Lower lobe of right lung (tissue), 2 donors: ENCODE data around the gene INTS11. TPM values are rescaled to one million over a fixed set of nuclear protein-coding genes. Genes with fewer than 3 reads are reported as not detected.

ENCODE experiments used
- ATAC-seq, 2 donors: fragments of 200-7000 bp; cut with Tn5 transposase; one replicate each; pipeline ENCODE4 v1.9.1; 2020 to 2022; ENCODE audit warnings: mild to moderate bottlenecking in 2 of 2, moderate library complexity in 2 of 2
- DNase-seq: peaks from one replicate; pipeline ENCODE4 v3.0.0-alpha.2; 2020
- H3K27ac ChIP-seq: fragments of 200-600 bp; one replicate; pipeline ENCODE4 v1.8.0; 2022
- H3K27me3 ChIP-seq: fragments of 200-600 bp; one replicate; pipeline ENCODE4 v1.8.0; 2022; ENCODE audit warnings: low read depth
- H3K36me3 ChIP-seq: fragments of 200-600 bp; one replicate; pipeline ENCODE4 v1.8.0; 2022; ENCODE audit warnings: mild to moderate bottlenecking
- H3K4me1 ChIP-seq: fragments of 200-600 bp; one replicate; pipeline ENCODE4 v1.8.0; 2022
- H3K4me3 ChIP-seq: fragments of 200-600 bp; one replicate; pipeline ENCODE4 v1.8.0; 2022; ENCODE audit warnings: mild to moderate bottlenecking
- H3K9me3 ChIP-seq: fragments of 200-600 bp; one replicate; pipeline ENCODE4 v1.8.0; 2022
- CTCF ChIP-seq: fragments of 200-600 bp; IDR thresholded peaks from one replicate; pipeline ENCODE4 v1.8.0; 2022; ENCODE audit warnings: antibody characterized with exemption, mild to moderate bottlenecking
- intact Hi-C: fragments of 100-400 bp; cut with DNase I; formaldehyde crosslinking; loops from one replicate; pipeline ENCODE4 v1.11.0; 2022
- total RNA-seq: library from RNA; stranded (reverse); fragmentation: NEBNext Ultra II Directional; extraction: Animal tissue kit (Norgen Biotek cat#: 25700); gene quantifications from one replicate; pipeline ENCODE4 v1.2.1, GENCODE V29; 2021
- donor health status: DM: no; HTN: yes; CAD: no; lungs with severe emphysema.

The INTS11 gene
- total RNA-seq, 1 donor from 2014 or later = 88.9 TPM

- Histone ChIP-seq H3K27me3 (no peaks in the 10 kb centered on the region), H3K27ac (no peak overlapping the region), H3K9me3 (no peaks in the 10 kb centered on the region), H3K4me3 (no peak overlapping the region), H3K4me1 (peaks cover 51% of the 10 kb centered on the region), H3K36me3 (peaks cover 50% of the 10 kb centered on the region)
- TF ChIP-seq CTCF = no peak
- no peak for DNase-seq
- intact Hi-C loops = no loop called here
- no peak for ATAC-seq
Measured at GRCh38 chr1:1322952-1323351, 1.5 kb downstream of the INTS11 start.

- no peak for ATAC-seq
Measured at GRCh38 chr1:1322418-1322817, 2.0 kb downstream of the INTS11 start.

GRCh38 chr1:1321477-1321876, 3.0 kb downstream of the INTS11 start:
- ATAC-seq = no peak
- Histone ChIP-seq H3K9me3 (no peaks in the 10 kb centered on the region), H3K4me1 (peaks cover 49% of the 10 kb centered on the region), H3K4me3 (no peak overlapping the region), H3K36me3 (peaks cover 46% of the 10 kb centered on the region), H3K27me3 (no peaks in the 10 kb centered on the region), H3K27ac (no peak overlapping the region)
- TF ChIP-seq CTCF = no peak
- intact Hi-C loops = no loop called here
- no peak for DNase-seq

More at GRCh38 chr1:1322418-1322817, 2.0 kb downstream of the INTS11 start:
- H3K9me3 ChIP-seq = no peaks in the 10 kb centered on the region
- no peak overlapping the region for H3K27ac ChIP-seq
- no peaks in the 10 kb centered on the region for H3K27me3 ChIP-seq
- DNase-seq = no peak
- no peak for TF ChIP-seq CTCF
- peaks cover 53% of the 10 kb centered on the region for H3K4me1 ChIP-seq
- intact Hi-C loops = no loop called here
- H3K36me3 ChIP-seq = peaks cover 48% of the 10 kb centered on the region
- no peak overlapping the region for H3K4me3 ChIP-seq

GRCh38 chr1:1320666-1321448, 3.6 kb downstream of the INTS11 start:
- no peak overlapping the region for H3K27ac ChIP-seq
- peaks cover 43% of the 10 kb centered on the region for H3K4me1 ChIP-seq
- H3K9me3 ChIP-seq = no peaks in the 10 kb centered on the region
- ATAC-seq (no peak), DNase-seq (no peak)
- TF ChIP-seq CTCF = no peak
- H3K27me3 ChIP-seq = no peaks in the 10 kb centered on the region
- intact Hi-C loops = no loop called here
- H3K36me3 ChIP-seq = peaks cover 47% of the 10 kb centered on the region
- H3K4me3 ChIP-seq = no peak overlapping the region

GRCh38 chr1:1319646-1319941, 4.9 kb downstream of the INTS11 start:
- H3K27me3 ChIP-seq = no peaks in the 10 kb centered on the region
- no peak for ATAC-seq
- DNase-seq = no peak
- H3K4me3 ChIP-seq = no peak overlapping the region
- intact Hi-C loops = no loop called here
- H3K4me1 ChIP-seq = peaks cover 34% of the 10 kb centered on the region
- TF ChIP-seq CTCF = no peak
- no peaks in the 10 kb centered on the region for H3K9me3 ChIP-seq
- peaks cover 55% of the 10 kb centered on the region for H3K36me3 ChIP-seq
- no peak overlapping the region for H3K27ac ChIP-seq
